Tibial nerve (tissue), 4 donors: ENCODE results near the gene FASTKD2. TPM values are rescaled to one million over a fixed set of nuclear protein-coding genes. Genes with fewer than 3 reads are reported as not detected.

ENCODE experiments used
- DNase-seq, 2 donors: peaks; one replicate each; pipeline ENCODE4 v3.0.0-alpha.2; 2019; ENCODE audit warnings: low spot score in 2 of 2
- H3K27ac ChIP-seq, 4 donors: fragments of 200-600 bp; sonication (generic) in 3 of 4; one replicate each; pipeline ENCODE4 v1.5.1; 2017 to 2019; ENCODE audit warnings: mild to moderate bottlenecking in 1 of 4
- H3K27me3 ChIP-seq, 2 donors: fragments of 200-600 bp; sonication (generic) in 1 of 2; one replicate each; pipeline versions ENCODE4 v1.5.1 to v1.6.0; 2017 to 2019
- H3K36me3 ChIP-seq, 3 donors: fragments of 200-600 bp; sonication (generic); one replicate each; pipeline ENCODE4 v1.5.1; 2018 to 2019
- H3K4me1 ChIP-seq, 4 donors: fragments of 200-600 bp; sonication (generic) in 3 of 4; one replicate each; pipeline ENCODE4 v1.5.1; 2017 to 2019
- H3K4me3 ChIP-seq, 4 donors: fragments of 200-600 bp; sonication (generic) in 3 of 4; one replicate each; pipeline ENCODE4 v1.5.1; 2017 to 2019; ENCODE audit warnings: mild to moderate bottlenecking in 1 of 4, moderate library complexity in 1 of 4
- H3K9me3 ChIP-seq, 4 donors: fragments of 200-600 bp; sonication (generic) in 3 of 4; one replicate each; pipeline ENCODE4 v1.5.1; 2017 to 2019
- CTCF ChIP-seq, 5 experiments: fragments of 200-600 bp in 3 of 5; fragments of 450-650 bp in 2 of 5; sonication (generic) in 3 of 5; IDR thresholded peaks; one replicate each; pipeline ENCODE4 v1.5.1; 2016 to 2019; ENCODE audit warnings: antibody characterized with exemption in 5 of 5, mild to moderate bottlenecking in 3 of 5, moderate library complexity in 2 of 5
- EP300 ChIP-seq, 2 donors: sonication (generic); formaldehyde crosslinking; IDR thresholded peaks; one replicate each; pipeline ENCODE4 v1.6.1; 2017; ENCODE audit warnings: antibody characterized with exemption in 2 of 2, mild to moderate bottlenecking in 1 of 2
- POLR2A ChIP-seq, 2 donors: fragments of 450-650 bp; IDR thresholded peaks; one replicate each; pipeline ENCODE4 v1.6.1; 2017; ENCODE audit warnings: antibody characterized with exemption in 2 of 2, mild to moderate bottlenecking in 2 of 2, moderate library complexity in 2 of 2
- WGBS, 2 donors: methylation state at CpG; one replicate each; pipeline ENCODE4 v1.1.5; 2018; 5-methylcytosine and 5-hydroxymethylcytosine counted together
- total RNA-seq, 4 donors: library from RNA; depleted of rRNA; stranded (reverse); fragments of >200 nt; gene quantifications; one replicate each; pipeline ENCODE4 v1.1.0, GENCODE V29; 2016

The FASTKD2 gene
- total RNA-seq, 4 donors from 2014 or later: 22.4 to 36.5 (median 26.8) TPM

GRCh38 chr2:206792645-206793044 is 27.2 kb downstream of the FASTKD2 start:
- no peak for TF ChIP-seq EP300 (IDR thresholded peaks at IDR 0.05)
- Histone ChIP-seq H3K9me3 (no peaks in the 10 kb centered on the region), H3K27me3 (no peaks in the 10 kb centered on the region), H3K36me3 (peaks cover 0 to 78% (median 0%) of the 10 kb centered on the region in 3 donors), H3K4me1 (no peaks in the 10 kb centered on the region), H3K4me3 (no peak overlapping the region), H3K27ac (no peak overlapping the region)
- DNase-seq: no peak
- 86% methylated on average over 5 of the region's 5 CpGs for WGBS, 2 donors

- Histone ChIP-seq H3K4me1 (peaks cover 0 to 16% (median 5%) of the 10 kb centered on the region in 4 donors), H3K27me3 (no peaks in the 10 kb centered on the region), H3K36me3 (peaks cover 0 to 33% (median 0%) of the 10 kb centered on the region in 3 donors), H3K4me3 (no peak overlapping the region), H3K27ac (no peak overlapping the region), H3K9me3 (no peaks in the 10 kb centered on the region)
- TF ChIP-seq EP300 (IDR thresholded peaks at IDR 0.05) (no peak), CTCF (IDR thresholded peaks at IDR 0.05) (no peak), POLR2A (IDR thresholded peaks at IDR 0.05) (no peak)
- WGBS, 2 donors: 77 to 82% methylated on average over 4 of the region's 4 CpGs
- DNase-seq: no peak
Measured at GRCh38 chr2:206797376-206797775, 32.0 kb downstream of the FASTKD2 start.

GRCh38 chr2:206798000-206798399 is 32.6 kb downstream of the FASTKD2 start:
- no peak for DNase-seq
- TF ChIP-seq EP300 (IDR thresholded peaks at IDR 0.05): peak in 1 of 2 donors; percentile 9
- no peak for TF ChIP-seq CTCF (IDR thresholded peaks at IDR 0.05)
- no peak for TF ChIP-seq POLR2A (IDR thresholded peaks at IDR 0.05)

GRCh38 chr2:206799083-206799482 is 33.7 kb downstream of the FASTKD2 start:
- peaks cover 0 to 21% (median 5%) of the 10 kb centered on the region in 4 donors for H3K4me1 ChIP-seq
- no peaks in the 10 kb centered on the region for H3K27me3 ChIP-seq
- H3K36me3 ChIP-seq: peaks cover 0 to 28% (median 0%) of the 10 kb centered on the region in 3 donors
- H3K9me3 ChIP-seq: no peaks in the 10 kb centered on the region
- WGBS, 2 donors: 66 to 71% methylated on average over 3 of the region's 3 CpGs
- TF ChIP-seq CTCF (IDR thresholded peaks at IDR 0.05): no peak
- no peak overlapping the region for H3K4me3 ChIP-seq
- H3K27ac ChIP-seq: no peak overlapping the region
- DNase-seq: no peak

More at GRCh38 chr2:206798000-206798399, 32.6 kb downstream of the FASTKD2 start:
- Histone ChIP-seq H3K4me1 (peaks cover 0 to 16% (median 5%) of the 10 kb centered on the region in 4 donors), H3K36me3 (peaks cover 0 to 28% (median 0%) of the 10 kb centered on the region in 3 donors), H3K27ac (no peak overlapping the region), H3K4me3 (no peak overlapping the region), H3K9me3 (no peaks in the 10 kb centered on the region), H3K27me3 (no peaks in the 10 kb centered on the region)
- WGBS, 2 donors: 82 to 86% methylated on average over 5 of the region's 5 CpGs

GRCh38 chr2:206800506-206801417 is 35.4 kb downstream of the FASTKD2 start:
- peaks cover 0 to 34% (median 5%) of the 10 kb centered on the region in 4 donors for H3K4me1 ChIP-seq
- no peak overlapping the region for H3K4me3 ChIP-seq
- H3K27ac ChIP-seq: no peak overlapping the region
- 22 to 26% methylated on average over 12 of the region's 12 CpGs for WGBS, 2 donors
- peak in 1 of 2 donors; percentile 33 for TF ChIP-seq EP300 (IDR thresholded peaks at IDR 0.05)
- TF ChIP-seq POLR2A (IDR thresholded peaks at IDR 0.05): no peak
- peak; percentile 59 to 83 (median 68) for TF ChIP-seq CTCF (IDR thresholded peaks at IDR 0.05)
- no peaks in the 10 kb centered on the region for H3K27me3 ChIP-seq
- H3K36me3 ChIP-seq: peaks cover 0 to 13% (median 0%) of the 10 kb centered on the region in 3 donors
- DNase-seq: peak; percentile 40 to 79
- H3K9me3 ChIP-seq: no peaks in the 10 kb centered on the region
